GM18867 (cell line): ENCODE data around the gene STOM.
"Not testable (repeated sequence)": the region's sequence is repeated elsewhere in the genome, so short reads cannot be mapped to it uniquely, and the experiment has no call there.

ENCODE experiments used
- ATAC-seq: cut with Tn5 transposase; IDR thresholded peaks from one replicate; pipeline ENCODE4 v1.9.1; 2021; ENCODE audit warnings: mild to moderate bottlenecking, moderate library complexity; ENCODE audit not compliant: unreplicated experiment

Gene STOM

GRCh38 chr9:121369595-121370265 is at the start of gene STOM:
STOM (minus strand) TSS chr9:121370250; CDS start chr9:121370187, 63 bp downstream.
- ATAC-seq: peak; percentile 59

DNA sequence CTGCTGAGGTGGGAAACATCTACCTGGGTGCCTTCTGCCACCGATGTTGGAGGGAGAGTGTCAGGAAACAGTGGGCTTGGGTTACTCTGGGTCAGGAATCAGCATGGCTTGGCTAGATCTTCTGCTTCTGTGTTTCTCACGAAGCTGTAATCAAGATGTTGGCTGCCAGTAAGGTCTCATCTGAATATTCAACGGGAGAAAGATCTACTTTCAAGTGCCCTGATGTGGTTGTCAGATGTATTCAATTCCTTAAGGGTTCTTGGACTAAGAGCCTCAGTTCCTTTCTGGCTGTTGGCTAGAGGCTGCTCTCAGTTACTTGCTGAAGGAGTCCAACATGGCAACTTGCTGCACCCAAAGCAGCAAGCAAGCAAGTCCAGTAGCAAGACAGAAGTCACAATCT is 41.9 kb upstream of the STOM start:
- no peak for ATAC-seq

DNA sequence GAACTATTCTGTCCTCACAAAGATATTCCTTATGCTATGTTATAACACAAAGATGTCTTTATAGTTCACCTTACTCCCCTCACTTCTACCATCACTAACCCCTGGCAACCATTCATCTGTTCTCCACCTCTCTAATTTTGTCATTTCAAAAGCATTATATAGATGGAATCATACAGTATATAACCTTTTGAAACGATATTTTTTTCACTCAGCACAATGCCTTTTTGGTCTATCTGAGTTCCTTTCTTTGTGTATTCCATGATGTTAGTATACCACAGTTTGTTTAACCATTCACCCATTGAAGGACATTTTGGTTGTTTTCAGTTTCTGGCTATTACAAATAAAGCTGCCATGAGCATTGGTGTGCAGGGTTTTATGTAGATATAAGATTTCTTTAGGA is 35.8 kb upstream of the STOM start:
- ATAC-seq: no peak

DNA sequence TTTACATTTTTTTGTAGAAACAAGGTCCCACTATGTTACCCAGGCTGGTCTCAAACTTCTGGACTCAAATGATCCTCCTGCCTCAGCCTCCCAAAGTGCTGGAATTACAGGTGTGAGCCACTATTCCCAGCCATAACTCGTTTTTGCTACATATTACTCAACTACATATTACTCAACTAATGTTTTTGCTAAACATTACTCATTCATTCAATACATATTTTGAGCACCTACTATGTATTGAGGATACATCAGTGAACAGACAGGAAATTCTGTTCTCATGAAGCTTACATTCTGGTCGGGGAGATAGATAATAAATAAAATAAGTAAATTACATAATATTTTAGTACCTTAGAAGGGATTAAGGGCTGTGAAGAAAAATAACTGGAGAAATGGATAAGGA is 34.9 kb upstream of the STOM start:
- no peak for ATAC-seq

- peak; percentile 40 for ATAC-seq
Measured at GRCh38 chr9:121399883-121400607, 30.0 kb upstream of the STOM start.

DNA sequence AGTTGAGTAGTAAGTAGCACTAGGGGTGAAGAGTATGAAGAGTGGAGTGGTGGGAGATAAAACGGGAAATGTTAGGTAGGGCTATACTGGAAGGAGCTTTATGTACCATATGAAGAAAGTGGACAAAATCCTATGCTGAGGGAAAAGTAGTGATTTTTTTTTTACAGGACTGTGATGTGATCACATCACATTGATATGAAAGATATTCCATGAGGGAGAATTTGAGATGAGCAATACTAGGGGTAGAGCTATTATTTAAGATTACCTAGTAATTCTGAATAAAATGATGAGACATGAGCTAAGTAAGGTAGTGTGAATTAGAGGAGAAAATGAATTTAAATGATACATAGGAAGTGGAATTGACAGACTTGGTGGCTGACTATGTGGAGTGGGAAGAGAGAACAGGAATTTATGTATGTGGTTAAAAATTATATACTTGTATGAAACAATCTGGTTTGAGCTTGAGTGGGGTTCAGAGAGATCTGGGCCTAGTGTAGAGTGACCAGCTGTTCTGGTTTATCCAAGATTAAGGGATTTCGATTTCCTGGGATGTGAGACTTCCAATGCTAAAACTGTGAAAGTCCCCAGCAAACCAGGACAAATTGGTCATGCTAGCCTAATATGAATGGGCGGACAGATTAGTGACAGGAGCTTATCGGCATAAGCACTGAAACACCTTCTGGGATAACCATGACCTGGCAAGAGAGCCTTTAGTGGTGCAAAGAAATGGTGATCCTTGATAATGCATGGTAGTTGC is 29.3 kb upstream of the STOM start:
- no peak for ATAC-seq

DNA sequence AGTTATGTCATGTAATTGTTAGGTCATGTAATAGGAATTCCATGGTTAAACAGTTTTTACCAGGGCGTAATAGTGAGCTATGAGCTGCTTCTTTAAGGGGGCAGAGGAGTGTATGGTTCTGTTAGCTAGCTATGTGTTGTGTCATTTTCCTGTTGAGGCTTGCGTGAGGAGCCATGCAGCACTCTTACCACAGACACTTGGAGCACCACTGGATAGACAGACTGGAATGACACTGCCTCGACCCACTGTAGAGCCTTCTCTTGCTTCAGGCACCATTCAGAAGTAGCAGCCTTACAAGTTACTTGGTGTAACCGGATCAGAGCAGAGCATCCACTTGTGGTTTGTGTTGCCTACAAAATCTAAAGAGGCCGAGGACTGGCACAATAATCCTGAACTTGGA is 28.3 kb upstream of the STOM start:
- no peak for ATAC-seq

GRCh38 chr9:121397277-121397676 is 27.2 kb upstream of the STOM start:
- ATAC-seq: not testable (repeated sequence)

GRCh38 chr9:121395558-121395957 is 25.5 kb upstream of the STOM start:
- ATAC-seq: no peak

DNA sequence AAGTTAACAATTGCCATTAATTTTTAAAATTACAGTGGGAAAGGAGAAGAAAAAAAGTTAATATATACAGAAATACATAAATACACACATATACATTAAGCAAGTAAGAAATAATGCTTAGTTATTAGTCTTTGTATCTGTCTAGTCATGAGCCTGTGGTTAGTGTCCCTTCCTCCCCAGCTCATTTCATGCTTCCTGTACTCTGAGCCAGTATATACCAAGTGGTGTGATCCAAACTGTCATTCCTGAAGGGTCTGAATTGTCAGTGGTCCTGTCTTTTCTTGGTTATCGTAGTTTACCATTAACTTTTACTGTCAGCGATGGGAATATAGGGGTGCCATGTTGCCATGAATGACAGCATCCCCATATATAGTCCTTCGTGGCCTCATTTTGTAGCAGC is 24.2 kb upstream of the STOM start:
- no peak for ATAC-seq

- ATAC-seq: no peak
Measured at GRCh38 chr9:121393318-121393717, 23.3 kb upstream of the STOM start.

- ATAC-seq: no peak
Measured at GRCh38 chr9:121390372-121390771, 20.3 kb upstream of the STOM start.

DNA sequence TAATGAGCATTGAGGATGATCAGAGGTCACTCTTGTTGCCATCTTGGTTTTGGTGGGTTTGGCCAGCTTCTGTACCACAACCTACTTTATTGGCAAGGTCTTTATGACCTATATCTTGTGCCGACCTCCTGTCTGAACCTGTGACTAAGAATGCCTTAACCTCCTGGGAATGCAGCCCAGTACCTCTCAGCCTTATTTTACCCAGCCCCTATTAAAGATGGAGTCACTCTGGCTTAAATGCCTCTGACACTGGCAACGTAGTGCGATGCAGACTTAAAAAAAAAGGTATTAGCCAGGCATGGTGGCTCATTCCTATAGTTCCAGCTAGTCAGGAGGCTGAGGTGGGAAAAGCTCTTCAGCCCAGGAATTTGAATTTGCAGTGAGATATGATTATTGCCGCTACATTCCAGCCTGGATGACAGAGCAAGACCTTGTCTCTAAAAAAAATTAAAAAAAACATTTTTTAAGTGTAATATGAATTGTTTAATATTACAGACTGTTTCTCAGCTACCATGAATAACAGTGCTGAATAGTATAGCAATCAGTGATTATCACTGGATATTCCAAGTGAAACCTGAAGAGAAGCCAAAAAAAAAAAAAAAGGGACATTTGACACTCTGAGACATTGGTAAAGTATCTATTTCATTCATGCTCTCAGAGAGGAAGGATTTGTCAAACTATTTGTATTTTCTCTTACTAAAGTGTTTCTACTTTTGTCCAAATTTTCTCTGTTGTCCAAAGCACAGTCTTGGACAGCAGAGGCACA is 18.3 kb upstream of the STOM start:
- no peak for ATAC-seq

GRCh38 chr9:121386442-121387175 is 16.6 kb upstream of the STOM start:
- no peak for ATAC-seq

GRCh38 chr9:121383715-121384114 is 13.7 kb upstream of the STOM start:
- ATAC-seq: no peak

DNA sequence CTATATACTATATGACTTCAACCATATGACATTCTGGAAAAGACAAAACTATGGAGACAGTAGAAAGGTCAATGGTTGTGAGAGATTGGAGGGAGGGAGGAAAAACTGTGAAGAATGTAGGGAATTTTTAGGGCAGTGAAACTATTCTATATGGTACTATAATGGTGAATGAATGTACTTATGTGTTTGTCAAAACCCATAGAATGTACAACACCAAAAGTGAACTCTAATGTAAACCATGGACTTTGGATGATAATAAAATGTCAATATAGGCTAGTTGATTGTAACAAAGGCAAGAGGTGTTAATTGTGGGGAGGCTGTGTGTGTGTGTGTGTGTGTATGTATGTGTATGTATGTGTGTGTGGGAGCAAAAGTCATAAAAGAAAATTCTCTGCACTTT is 10.8 kb upstream of the STOM start:
- ATAC-seq: no peak

GRCh38 chr9:121376214-121376830 is 6.3 kb upstream of the STOM start:
- ATAC-seq: no peak

- ATAC-seq: no peak
Measured at GRCh38 chr9:121373011-121373729, 3.1 kb upstream of the STOM start.

- ATAC-seq: no peak
Measured at GRCh38 chr9:121372239-121373010, 2.4 kb upstream of the STOM start.
